Stimulated activated CD4-positive, alpha-beta T cell treated with anti-CD3 and anti-CD28 coated beads, TNF-alpha, amount 100 ng/mL, for 4 hours (primary cell): Measurements from ENCODE around the gene EVPLL.
"Not testable (repeated sequence)": the region's sequence is repeated elsewhere in the genome, so short reads cannot be mapped to it uniquely, and the experiment has no call there.

Experiments used
- DNase-seq, 3 experiments: peaks; one replicate each; pipeline ENCODE4 v3.0.0-alpha.2; 2020; ENCODE audit warnings: low read depth in 3 of 3

EVPLL gene

DNA sequence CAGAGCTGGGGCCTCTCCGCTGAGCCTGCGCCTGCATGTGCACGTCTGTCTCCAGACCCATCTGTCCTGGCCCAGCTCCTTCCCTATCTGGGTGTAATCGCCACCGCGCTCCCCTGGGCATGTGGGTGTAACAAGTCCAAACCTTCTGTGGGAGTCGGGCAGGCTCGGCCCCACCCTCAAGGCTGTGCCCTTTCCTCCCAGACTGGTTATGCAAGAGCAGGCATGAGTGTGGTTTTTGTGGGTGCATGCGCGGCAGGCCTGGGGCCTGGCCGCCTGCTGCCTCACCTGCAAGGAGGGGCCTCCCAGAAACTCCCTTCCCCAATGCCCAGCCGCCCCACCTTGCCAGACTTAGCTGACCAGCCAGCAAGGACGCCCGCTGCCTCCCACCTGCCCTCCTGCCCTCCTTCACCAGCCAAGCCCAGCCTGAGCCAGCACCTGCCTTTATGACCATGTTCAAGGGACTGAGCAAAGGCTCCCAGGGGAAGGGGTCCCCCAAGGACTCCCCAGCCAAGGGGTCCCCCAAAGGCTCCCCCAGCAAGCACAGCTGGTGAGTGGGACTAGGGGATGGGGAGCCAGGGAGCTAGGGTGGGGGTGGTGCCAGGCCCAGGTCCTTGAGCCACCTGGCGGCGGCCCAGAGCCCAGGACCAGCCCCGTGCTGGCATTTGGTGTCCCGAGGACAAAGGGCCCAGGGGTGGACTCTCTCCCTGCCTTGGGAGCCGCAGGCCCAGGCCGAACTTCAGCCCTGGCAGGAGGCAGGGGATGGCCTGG lies at the start of gene EVPLL:
EVPLL (plus strand) TSS at position 342 of the 768 bp plus-strand sequence. CDS start 3,160 bp downstream, outside the sequence.
- no peak for DNase-seq

- no peak for DNase-seq
Observed at GRCh38 chr17:18328643-18329204, 48.9 kb upstream of the EVPLL start.

GRCh38 chr17:18331879-18332278 lies 45.7 kb upstream of the EVPLL start:
- DNase-seq: no peak

GRCh38 chr17:18332909-18333489 lies 44.6 kb upstream of the EVPLL start:
- DNase-seq: no peak

- not testable (repeated sequence) for DNase-seq
Observed at GRCh38 chr17:18338158-18338557, 39.4 kb upstream of the EVPLL start.

DNA sequence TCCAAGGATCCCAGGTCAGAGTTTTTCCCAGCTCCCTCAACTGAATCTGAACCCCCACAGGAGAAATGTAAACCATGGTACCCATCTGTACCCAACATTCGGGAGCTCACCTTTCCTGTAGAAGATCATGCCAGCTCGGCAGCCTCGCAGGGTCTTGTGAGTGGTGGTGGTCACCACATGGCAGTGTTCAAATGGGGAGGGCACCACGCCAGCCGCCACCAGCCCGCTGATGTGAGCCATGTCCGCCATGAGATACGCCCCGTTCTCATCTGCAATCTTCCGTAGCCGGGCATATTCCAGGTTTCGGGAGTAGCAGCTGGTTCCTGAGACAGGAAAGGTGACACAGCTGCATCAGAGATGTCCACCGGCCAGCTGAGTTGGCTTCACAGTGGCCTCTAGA lies 37.6 kb upstream of the EVPLL start:
- no peak for DNase-seq

DNA sequence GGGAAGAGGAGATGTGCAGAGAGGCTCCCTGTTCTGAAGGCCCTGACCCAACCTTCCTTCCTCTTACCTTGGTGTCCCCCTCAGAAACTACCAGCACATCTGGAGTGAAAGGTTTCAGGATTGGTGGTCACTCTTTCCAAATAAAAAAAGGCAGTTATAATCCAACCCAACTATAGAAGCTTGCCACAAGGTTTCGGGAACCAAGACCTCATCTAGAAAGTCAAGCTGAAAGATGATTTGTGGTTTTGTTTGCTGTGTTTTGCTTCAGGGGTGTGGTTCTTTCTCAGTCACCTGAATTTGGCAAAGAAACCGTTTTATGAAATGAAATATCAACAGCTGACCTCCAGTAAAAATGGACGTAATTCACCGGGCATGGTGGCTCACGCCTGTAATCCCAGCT lies 33.6 kb upstream of the EVPLL start:
- no peak for DNase-seq

- DNase-seq: no peak
Observed at GRCh38 chr17:18353541-18353940, 24.0 kb upstream of the EVPLL start.

- DNase-seq: no peak
Observed at GRCh38 chr17:18356624-18357023, 21.0 kb upstream of the EVPLL start.

- DNase-seq: no peak
Observed at GRCh38 chr17:18360518-18360917, 17.1 kb upstream of the EVPLL start.

- DNase-seq: no peak
Observed at GRCh38 chr17:18361837-18362697, 15.5 kb upstream of the EVPLL start.

GRCh38 chr17:18362698-18363100 lies 14.9 kb upstream of the EVPLL start:
- DNase-seq: no peak

GRCh38 chr17:18363101-18364049 lies 14.2 kb upstream of the EVPLL start, which contains the start of gene SHMT1:
SHMT1 (minus strand) TSS chr17:18363550; CDS start chr17:18355981, 7,569 bp downstream.
- peak; percentile 78 to 80 (median 79) for DNase-seq

- no peak for DNase-seq
Observed at GRCh38 chr17:18364166-18364565, 13.4 kb upstream of the EVPLL start.

- DNase-seq: no peak
Observed at GRCh38 chr17:18368946-18369345, 8.6 kb upstream of the EVPLL start.

DNA sequence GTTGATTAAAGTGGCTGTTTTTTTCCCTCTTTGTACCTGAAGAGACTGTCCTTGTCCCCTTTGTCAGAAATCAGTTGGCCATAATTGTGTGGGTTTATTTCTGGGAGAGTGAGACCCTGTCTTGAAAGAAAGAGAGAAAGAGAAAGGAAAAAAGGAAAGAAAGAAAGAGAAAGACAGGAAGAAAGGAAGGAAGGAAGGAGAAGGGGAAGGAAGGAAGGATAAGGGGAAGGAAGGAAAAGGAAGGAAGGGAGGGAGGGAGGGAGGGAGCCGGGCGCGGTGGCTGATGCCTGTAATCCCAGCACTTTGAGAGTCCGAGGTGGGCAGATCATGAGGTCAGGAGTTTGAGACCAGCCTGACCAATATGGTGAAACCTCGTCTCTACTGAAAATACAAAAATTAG lies 6.8 kb upstream of the EVPLL start:
- DNase-seq: no peak

GRCh38 chr17:18371455-18371854 lies 6.1 kb upstream of the EVPLL start:
- no peak for DNase-seq

- not testable (repeated sequence) for DNase-seq
Observed at GRCh38 chr17:18373181-18373580, 4.4 kb upstream of the EVPLL start.

DNA sequence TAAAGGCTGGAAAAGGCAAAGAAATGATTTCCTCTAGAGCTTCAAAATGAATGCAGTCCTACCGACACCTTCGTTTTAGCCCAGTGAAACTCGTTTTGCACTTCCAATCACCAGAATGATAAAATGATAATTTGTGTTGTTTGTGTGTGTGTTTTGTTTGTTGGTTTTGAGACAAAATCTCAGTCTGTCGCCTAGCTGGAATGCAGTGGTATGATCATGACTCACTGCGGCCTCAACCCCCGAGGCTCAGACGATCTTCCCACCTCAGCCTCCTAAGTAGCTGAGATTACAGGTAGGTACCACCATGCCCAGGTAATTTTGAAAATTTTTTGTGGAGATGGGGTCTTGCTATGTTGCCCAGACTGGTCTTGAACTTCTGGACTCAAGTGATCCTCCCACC lies 3.4 kb upstream of the EVPLL start:
- no peak for DNase-seq

GRCh38 chr17:18378205-18378505 lies 577 bp downstream of the EVPLL start:
- no peak for DNase-seq

DNA sequence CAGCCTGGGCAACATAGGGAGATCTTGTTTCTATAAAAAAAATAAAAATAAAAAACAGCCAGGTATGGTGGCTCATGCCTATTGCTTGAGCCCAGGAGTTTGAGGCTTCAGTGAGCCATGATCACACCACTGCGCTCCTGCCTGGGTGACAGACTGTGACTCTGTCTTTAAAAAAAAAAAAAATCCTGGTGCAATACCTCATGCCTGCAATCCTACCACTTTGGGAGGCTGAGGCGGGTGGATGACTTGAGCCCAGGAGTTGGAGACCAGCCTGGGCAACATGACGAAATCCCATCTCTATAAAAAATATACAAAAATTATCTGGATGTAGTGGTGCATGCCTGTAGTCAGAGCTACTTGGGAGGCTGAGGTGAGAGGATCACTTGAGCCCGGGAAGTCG lies 1.0 kb downstream of the EVPLL start:
- DNase-seq: not testable (repeated sequence)
